Measurements from ENCODE around the gene BCL11A.

- TF ChIP-seq CTCF (IDR thresholded peaks at IDR 0.05), result no peak
- no peak for TF ChIP-seq POLR2A (IDR thresholded peaks at IDR 0.05)
- TF ChIP-seq POLR2AphosphoS5 (IDR thresholded peaks at IDR 0.05), result no peak
Observed at GRCh38 chr2:60597346-60597745, 43.9 kb upstream of the BCL11A start.
